Fibroblast of the aortic adventitia (primary cell): Measurements from ENCODE around the gene PCDH9. TPM values are rescaled to one million over a fixed set of nuclear protein-coding genes. Genes with fewer than 3 reads are reported as not detected.
A peak's percentile ranks its signal among the peaks of the same experiment; 100 is the strongest.

Experiments used
- DNase-seq: peaks from one replicate; pipeline ENCODE4 v3.0.0-alpha.2; 2010; ENCODE audit warnings: low read depth
- H3K4me3 ChIP-seq: 2 replicates; pipeline ENCODE4 v1.5.1; 2011; ENCODE audit warnings: low read depth, mild to moderate bottlenecking, control low read depth, low read length, moderate library complexity
- total RNA-seq: library from RNA; depleted of rRNA; stranded (reverse); fragments of >200 nt; gene quantifications from 2 replicates; pipeline ENCODE4 v1.2.3, GENCODE V29; 2012; ENCODE audit warnings: low replicate concordance
- TF ChIP-seq, protein P1 (sequence below): IDR thresholded peaks from 2 replicates; pipeline ENCODE4 v1.5.1; 2011; ENCODE audit warnings: mild to moderate bottlenecking, low read length, control low read depth, inconsistent platforms; ENCODE audit not compliant: insufficient read depth

PCDH9 gene
- total RNA-seq, 1 donor = 19.0 TPM

DNA sequence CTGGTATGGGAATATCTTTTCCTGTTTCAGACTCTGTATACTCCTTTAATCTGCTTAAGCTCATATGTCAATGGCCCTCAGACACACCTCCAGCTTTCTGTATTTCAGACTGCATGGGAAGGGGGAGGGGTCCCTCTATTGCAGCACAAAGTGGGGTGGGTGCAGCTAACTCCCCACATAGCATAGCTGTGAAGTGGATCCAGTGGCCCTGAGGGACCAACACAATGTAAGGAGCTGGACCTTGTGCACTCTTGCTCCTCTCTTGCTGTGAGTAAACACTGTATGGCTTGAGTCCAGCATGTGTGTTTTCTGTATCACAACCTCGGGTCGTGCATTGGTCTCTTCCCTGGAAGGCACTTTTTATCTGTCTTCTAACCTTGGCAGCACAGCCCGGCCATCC is 669.9 kb downstream of the PCDH9 start:
- no peak for DNase-seq
- TF ChIP-seq, protein P1, sequence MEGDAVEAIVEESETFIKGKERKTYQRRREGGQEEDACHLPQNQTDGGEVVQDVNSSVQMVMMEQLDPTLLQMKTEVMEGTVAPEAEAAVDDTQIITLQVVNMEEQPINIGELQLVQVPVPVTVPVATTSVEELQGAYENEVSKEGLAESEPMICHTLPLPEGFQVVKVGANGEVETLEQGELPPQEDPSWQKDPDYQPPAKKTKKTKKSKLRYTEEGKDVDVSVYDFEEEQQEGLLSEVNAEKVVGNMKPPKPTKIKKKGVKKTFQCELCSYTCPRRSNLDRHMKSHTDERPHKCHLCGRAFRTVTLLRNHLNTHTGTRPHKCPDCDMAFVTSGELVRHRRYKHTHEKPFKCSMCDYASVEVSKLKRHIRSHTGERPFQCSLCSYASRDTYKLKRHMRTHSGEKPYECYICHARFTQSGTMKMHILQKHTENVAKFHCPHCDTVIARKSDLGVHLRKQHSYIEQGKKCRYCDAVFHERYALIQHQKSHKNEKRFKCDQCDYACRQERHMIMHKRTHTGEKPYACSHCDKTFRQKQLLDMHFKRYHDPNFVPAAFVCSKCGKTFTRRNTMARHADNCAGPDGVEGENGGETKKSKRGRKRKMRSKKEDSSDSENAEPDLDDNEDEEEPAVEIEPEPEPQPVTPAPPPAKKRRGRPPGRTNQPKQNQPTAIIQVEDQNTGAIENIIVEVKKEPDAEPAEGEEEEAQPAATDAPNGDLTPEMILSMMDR = no peak
- no peak overlapping the region for H3K4me3 ChIP-seq

DNA sequence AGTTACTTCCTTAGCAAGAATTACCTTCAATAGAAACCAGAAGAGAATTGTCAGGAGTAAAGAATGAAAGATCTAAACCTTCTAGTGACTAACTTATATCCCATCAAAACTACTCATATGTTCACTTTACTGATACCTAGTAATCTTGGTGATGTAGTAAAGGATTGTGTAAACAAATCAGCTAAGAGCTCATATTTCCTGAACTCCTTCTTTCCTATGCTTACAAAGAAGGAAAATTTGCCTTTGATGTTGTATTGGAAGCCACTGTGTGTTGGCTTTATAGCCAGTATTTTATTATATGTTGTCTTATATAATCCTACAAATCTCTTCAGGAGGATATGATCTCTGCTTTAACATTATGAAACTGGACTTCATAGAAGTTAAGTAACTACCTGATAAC is 671.0 kb downstream of the PCDH9 start:
- TF ChIP-seq, protein P1 = no peak
- DNase-seq = no peak
- no peak overlapping the region for H3K4me3 ChIP-seq

DNA sequence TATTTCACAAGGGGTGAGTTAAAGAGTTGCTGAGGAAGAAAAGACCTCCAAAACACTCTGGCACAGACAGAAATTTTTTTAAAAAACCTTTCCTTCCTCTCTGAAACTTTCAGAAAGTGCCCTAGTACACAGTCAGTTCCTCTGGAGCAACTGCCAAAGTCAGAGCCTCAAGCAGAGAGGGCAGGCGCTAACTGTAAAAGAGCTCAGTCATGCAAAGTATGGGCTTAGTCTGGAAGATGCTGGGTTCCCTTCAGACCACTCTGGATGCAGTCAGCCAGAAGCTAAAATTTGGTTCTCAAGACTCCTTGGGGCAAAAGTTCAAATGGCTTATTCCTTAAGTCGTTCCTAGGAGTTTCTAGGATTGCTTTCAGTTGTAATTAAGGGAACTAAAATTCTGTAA is 671.6 kb downstream of the PCDH9 start:
- TF ChIP-seq, protein P1 = no peak
- H3K4me3 ChIP-seq = no peak overlapping the region
- DNase-seq = peak; percentile 11

DNA sequence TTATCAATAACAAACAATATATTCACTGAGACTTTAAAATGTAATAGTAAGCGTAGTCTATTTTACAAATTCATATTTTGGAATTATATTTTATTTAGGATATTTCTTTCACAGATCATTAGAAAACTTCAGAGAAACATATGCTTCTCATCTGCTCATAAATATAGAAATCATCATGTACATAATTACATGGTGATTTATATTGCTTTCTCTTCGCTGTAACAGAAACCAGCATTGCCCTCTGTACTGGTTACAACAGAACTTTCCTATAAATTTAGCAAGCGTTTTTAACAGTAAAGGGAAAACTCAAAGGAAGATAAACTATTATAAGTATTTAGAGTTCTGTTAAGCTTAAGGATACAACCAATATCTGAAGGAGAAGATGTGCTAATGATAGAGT is 672.8 kb downstream of the PCDH9 start:
- DNase-seq = no peak
- TF ChIP-seq, protein P1 = no peak
- H3K4me3 ChIP-seq = no peak overlapping the region

DNA sequence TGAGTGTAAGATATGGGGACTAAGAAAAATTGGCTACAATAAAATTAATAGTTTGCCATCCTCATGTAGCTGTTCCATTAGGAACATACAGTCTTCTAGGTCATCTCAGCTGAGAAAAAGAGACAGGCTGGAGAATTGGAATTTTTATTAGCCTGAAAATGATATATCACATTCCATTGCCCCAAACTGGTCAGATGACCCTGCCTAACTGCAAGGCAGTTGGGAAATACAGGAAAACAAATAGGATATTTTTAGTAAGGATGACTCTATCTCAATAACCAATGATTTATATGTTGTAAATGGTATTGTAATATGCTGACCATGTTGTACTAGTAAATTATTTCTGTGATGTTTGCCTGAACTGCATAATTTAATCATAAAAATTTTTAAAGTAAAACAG is 673.8 kb downstream of the PCDH9 start:
- TF ChIP-seq, protein P1 = no peak
- H3K4me3 ChIP-seq = no peak overlapping the region
- DNase-seq = peak; percentile 22

DNA sequence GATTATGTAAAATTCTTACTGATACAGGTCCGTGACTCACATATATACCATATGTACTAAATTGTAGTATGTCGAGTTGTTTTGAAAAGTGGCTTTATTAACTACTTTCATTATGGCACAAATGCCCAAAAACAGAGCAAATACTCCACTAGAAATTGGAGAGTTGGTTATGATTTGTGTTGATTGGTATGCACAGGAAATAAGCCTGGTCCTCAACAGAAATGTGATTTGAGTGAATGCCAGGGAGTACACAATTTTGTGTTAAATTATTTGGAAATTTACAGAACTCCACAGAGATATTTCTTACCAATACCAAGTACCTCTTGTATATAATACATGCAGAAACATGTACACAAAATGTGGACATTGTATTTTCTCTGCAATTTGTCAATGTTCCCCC is 676.7 kb downstream of the PCDH9 start:
- peak; percentile 27 for DNase-seq
- TF ChIP-seq, protein P1 = no peak
- no peak overlapping the region for H3K4me3 ChIP-seq

DNA sequence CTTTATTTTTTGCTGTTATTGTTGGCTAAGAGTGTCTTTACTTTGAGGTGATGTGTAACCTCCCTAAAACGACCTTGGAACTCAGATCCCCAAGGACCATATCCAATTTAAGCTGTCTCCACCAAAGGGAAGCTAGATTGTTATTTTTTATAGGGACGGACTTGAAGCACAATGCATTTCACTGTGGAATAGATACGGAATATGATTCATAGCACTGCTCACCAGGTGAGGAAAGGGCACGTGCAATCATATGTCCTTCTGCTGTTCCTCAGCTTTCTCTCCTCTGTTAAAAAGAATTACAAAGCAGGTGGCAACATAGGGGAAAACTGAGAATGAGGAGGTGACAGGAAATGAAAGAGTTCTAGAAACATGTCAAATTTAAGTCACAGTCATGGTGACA is 679.0 kb downstream of the PCDH9 start:
- no peak for DNase-seq
- TF ChIP-seq, protein P1 = no peak
- no peak overlapping the region for H3K4me3 ChIP-seq
